GM12874 (cell line): ENCODE measurements around the gene PPP1R1A.

Experiments
- CTCF ChIP-seq: IDR thresholded peaks from 2 replicates; pipeline ENCODE4 v1.5.1; 2011; ENCODE audit warnings: low read depth, mild to moderate bottlenecking, control low read depth, low read length, moderate library complexity; ENCODE audit not compliant: insufficient read depth

PPP1R1A gene

GRCh38 chr12:54569995-54570528 lies 18.4 kb downstream of the PPP1R1A start:
- TF ChIP-seq CTCF, result no peak

- TF ChIP-seq CTCF, result no peak
Observed at GRCh38 chr12:54569072-54569471, 19.4 kb downstream of the PPP1R1A start.

- TF ChIP-seq CTCF, result no peak
Observed at GRCh38 chr12:54566792-54567191, 21.7 kb downstream of the PPP1R1A start.

GRCh38 chr12:54565986-54566544 lies 22.4 kb downstream of the PPP1R1A start:
- no peak for TF ChIP-seq CTCF

GRCh38 chr12:54565310-54565985 lies 23.0 kb downstream of the PPP1R1A start:
- no peak for TF ChIP-seq CTCF

GRCh38 chr12:54564768-54565167 lies 23.7 kb downstream of the PPP1R1A start:
- no peak for TF ChIP-seq CTCF

GRCh38 chr12:54563787-54564186 lies 24.7 kb downstream of the PPP1R1A start:
- TF ChIP-seq CTCF, result no peak
